Endometrium (tissue), 2 donors: ENCODE measurements around the gene ITGB6.

ENCODE experiments used
- FAIRE-seq: peaks from 2 replicates; lab custom pipeline; 2012; peaks lifted over from hg19 to GRCh38; lab: Jason Lieb, UNC
- donor health status: control.
- donor health status: control.

The ITGB6 gene

DNA sequence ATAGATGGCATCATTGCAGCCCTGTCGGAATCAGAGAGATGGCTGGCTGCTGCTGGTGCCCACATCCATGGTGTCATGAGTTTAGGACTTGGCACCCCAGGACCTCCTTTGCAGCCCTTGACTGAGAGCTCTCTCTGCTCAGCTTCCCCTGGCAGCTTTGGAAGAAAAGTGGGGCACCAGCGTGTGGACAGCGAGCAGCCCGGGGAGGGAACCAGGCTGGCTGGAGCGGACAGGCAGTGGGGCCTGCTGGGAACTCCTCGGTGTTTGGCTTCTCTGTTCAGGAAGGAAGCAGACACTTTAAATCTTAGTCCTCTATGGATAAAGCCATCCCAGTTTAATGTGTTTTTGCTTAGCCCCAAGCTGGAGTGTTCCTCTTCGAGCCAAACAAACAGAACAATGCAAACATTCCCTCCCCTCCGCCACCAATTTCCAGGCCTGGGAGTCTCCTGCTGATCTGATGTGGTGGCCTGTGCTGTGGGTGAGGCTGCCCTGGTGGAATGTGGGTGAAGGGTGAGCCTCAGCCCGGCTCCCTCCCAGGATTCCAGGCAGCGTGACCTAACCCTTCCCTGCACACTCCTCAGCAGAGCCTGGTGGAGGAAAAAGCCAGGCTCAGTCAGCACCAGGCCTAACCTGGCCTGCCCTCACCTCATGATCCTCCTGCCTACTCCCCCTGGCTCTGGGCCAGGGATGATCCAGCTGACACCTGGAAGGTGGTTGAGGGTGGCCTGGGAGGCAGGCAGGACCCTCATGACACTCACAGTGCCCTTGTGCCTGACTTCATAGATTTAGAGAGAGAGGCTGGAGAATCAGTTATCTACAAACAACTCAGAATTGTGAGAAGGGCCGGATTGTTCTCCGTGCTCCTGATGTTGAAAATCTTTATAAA is 21.6 kb upstream of the ITGB6 start:
- FAIRE-seq: peak; percentile 48

DNA sequence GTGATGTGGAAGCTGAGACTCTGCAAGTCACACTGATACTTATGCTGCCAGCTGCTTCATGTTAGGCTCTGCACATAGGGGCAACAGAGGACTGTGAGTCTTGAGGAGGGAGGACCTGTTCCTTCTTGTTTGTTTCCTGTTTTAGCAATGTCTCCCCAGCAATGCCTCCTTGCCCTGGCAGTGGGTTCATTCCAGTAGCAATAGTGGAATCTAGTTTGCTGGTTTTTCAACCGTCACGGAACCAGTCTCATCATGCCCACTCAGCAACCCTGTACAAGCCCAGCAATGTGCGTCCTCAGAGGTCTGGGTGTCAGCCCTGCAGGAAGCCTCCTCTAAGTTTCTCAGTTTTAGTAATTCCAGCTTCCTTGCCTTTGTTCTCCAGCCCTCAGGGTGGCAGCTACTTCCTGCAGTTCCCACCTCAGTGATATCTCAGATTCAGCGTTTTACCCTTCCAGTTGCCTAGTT is 20.5 kb upstream of the ITGB6 start:
- no peak for FAIRE-seq

DNA sequence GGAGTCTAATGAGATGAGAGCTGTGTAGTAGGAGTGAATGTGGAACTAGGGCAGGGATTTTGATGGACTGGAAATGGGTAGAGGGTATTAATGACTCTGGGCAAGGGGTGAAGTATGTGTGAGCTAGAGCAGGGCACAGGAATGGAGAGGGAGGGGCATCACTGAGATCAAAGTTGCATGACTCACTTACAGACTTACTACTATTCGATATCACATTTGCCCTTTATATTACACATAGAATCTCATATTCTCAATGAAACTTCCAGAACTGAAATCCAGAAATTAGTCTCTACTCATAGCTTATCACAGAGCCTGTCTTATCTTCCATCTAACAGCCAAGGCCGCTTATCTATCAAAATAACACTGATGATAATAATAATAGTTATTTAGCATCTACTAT is 20.0 kb upstream of the ITGB6 start:
- no peak for FAIRE-seq

DNA sequence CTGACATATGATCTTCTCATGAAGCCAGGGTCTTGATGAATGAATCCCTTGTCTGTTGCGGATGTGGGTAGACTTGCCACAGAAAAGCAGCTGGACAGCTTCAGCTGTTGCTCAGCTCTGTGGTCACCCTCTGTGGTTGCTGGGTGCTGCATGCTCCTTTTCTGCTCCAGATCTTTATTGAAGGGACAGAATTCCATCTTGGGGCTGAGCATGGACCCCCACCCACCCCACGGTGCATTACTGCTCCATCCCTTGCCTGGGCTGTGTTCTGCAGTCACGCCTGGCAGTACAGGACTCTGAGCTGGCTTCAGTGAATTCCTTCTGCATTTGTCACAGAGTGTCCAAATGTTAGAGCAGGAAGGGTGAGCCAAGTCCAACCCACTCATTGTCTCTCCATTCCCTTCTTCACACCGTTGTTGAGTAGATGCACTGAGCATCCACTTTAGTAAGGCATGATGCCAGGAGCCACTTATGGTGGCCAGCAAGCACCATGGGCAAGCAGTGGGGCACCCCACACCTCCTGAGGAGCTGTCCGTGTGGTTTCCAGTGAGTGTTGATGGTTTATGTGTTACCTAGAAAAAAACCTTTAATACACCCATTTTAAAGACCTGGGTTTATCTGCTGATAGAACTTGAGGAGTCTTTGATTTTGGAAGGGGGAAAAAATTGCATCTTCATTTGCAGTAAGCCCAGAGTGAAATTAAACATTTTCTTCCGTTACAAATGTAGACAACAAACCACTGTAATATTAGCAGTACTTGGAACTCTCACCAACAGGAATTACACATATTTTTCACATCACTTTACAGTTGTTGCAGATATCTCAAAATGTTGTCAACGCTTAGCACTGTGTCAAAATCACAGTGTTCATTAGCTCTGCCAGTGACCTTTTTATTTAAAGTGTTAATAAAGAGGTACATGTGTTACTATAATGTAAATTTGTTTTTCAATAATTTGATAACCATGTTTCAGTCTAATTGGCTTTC is 14.7 kb upstream of the ITGB6 start:
- no peak for FAIRE-seq

GRCh38 chr2:160213511-160213910 is 13.4 kb upstream of the ITGB6 start:
- FAIRE-seq: no peak

DNA sequence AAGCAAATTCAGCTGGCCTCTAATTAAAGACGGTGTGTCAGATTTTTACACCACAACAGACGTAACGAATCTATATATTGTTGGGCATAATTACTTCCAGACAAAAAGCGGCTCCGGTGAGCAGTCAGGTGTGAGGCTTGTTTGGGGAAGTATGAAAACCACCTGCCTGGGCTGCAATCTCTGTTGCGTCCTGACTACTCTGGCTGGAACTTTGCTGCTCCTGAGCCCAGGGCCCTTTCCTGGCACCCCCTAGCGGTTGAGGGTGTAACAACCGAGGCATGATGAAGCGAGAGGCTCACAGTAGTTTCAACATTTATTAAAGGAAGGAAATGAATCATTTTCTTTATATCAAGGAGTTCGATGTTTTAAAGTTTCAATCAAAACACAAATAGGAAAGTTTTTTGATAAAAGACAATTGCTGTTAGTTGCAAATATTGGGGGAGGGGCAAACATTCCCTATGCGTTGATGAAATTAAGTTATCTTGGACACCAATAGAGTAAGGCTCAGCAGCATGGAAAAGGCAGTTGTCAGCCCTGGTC is 10.6 kb upstream of the ITGB6 start:
- FAIRE-seq: no peak

GRCh38 chr2:160209516-160209856 is 9.4 kb upstream of the ITGB6 start:
- no peak for FAIRE-seq

DNA sequence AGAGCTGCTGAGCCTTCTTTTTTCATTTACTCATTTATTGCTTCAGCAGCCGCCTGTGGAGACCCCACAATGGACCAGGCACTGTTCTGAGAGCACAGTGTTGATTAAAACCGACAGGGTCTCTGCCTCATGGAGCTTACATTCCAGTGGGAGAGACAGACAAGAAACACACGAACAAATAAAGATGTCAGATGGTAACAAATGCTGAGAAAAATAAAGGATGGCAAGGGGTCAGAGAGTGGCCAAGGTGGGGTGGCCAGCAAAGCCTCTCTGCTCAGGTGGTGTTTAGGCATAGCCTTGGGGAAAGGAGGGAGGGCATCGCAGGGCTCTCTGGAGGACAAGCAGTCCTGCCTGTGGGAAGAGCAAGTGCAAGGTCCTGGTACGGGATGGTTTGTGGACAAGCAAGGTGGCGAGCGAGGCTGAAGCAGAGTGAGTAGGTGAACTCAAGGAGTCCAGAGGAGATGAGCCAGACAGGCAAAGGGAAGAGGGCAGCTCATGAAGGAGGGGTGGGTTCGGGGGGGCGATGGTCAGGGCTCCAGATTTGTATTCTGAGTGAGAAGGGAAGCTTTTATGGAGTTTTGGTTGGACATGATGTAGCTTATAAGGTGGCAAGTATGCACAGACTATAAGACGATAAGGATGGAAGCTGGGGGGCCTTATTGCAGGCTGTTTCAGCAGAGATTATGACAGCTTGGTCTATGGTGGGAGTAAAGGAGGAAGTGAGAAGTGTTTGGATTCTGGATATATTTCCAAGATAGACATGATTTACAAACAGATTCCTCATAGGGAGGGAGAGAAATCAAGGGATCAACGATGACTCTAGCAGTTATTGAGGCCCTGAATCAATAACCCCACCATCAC is 8.8 kb upstream of the ITGB6 start:
- FAIRE-seq: no peak

DNA sequence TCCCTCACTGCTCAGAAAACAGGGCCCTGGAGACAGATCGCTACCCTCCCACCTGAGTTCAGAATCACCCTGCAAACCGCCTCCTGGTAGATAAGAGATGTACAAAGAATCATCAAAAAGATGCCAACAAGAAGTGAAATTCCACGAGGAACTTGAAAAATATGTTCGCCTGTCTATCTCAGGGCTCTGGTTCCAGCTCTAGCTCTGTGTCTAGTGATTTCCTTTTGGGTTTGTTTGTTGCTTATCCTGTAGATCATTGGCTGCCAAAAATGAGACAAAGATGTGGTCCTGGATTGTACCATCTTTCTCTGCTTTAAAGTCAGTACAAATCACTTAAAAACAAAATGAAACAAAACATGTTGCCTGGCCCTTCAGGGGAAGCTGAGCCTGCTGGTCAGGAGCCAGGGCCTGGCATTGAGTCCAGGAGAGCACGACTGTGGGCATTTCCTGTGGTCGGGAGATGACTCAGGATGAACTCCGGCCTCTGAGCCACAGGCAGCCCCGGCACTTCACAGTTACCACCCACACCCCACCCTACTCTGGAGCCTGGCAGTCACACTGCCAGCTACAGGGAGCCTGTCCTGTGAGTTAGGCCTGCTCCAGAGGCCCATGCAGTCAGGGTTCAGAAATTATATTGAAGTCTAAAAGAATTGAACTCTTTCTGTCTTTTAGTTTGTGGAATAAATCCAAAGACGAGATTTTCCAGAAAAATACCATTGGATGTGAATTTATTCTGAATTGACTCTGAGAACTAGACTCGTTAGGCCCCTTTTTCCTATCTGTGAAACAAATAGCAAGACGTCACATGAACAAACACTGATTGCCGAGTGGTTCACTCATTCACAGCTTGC is 8.0 kb upstream of the ITGB6 start:
- FAIRE-seq: no peak

- no peak for FAIRE-seq
Measured at GRCh38 chr2:160207271-160207670, 7.2 kb upstream of the ITGB6 start.

DNA sequence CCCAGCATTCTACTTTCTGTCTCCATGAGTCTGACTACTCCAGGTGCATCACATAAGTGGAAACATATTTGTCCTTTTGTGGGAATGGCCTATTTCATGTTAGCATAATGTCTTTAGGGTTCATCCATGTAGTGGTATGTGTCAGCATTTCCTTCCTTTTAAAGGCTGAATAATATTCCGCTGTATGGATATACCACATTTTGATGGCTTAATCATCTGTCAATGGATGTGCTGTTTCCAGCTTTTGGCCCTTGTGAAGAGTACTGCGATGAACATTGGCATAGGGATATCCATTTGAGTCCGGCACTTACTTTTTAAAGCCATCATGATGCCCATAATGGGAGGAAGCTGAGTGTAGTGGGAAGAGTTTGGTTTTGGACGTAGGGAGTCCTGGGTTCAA is 6.4 kb upstream of the ITGB6 start:
- no peak for FAIRE-seq

- no peak for FAIRE-seq
Measured at GRCh38 chr2:160205505-160205904, 5.4 kb upstream of the ITGB6 start.

DNA sequence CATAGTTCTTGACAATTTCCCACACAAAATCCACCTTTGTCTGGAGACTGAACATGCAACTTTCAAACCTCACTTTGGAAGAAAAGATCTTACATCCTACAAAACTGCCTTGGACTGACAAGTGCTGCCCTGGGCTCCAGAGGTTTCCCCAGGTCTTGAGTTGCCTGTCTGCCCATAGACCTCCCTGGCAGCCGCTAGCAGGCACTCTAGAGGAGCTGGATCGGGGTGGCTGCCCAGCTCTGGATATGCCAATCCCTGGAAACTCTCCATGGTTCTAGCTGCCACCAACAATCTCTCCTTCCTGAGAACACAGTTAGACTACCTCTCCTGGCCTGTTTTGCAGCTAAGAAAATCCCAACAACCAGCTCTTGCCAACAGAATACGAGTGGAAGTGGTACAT is 3.4 kb upstream of the ITGB6 start:
- no peak for FAIRE-seq

DNA sequence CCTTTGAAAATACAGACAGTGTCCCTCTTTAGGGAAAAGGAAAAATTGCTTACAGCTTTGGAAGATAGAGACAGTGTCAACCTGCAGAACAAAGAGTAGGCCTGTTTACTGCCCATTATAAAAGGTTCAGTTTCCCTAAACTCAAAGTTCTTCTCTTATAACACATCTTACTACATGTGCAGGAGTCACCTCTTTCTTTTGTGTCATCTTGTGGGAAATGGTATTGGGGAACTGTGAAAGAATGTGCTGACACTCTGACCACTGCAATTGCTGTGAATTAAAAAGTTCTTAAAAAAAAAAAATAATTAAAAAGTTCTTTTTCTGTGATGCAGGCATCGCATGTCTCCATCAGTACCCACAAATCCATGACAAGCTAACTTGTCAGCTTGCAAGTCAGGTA is 2.9 kb upstream of the ITGB6 start:
- no peak for FAIRE-seq

DNA sequence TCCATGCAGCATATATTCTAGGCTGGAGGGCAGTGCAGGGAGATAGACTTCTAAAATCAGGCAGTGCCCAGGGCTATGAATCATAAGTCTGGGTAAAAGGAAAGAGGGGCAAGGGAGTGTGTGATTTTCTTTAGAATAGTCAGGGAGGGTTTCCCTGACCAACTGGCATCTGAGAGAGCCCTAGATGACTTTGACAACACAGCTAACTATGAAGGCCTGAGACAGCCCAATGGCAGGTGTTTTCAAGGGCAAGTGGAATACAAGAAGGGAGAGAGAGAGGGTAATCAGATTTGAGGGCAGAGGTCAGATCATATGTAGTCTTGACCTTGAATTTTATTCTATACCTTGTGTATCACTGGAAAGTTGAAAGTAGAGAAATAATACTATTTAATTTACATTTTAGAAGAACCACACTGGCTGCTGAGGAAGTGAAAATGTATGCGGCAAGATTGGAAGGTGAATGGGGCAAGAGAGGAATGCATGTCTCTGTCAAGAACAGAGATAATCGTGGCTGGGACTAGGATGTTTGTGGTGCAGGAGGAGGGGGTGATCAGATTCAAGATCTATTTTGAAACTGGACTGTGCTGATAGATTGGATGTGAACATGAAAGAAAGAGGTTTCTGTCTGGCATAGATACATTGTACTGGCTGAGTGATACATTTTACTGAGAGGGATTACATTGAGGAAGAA is 1.9 kb upstream of the ITGB6 start:
- FAIRE-seq: no peak

GRCh38 chr2:160200921-160201320 is 849 bp upstream of the ITGB6 start:
- no peak for FAIRE-seq

- FAIRE-seq: no peak
Measured at GRCh38 chr2:160199053-160199452, 1.0 kb downstream of the ITGB6 start.

- FAIRE-seq: no peak
Measured at GRCh38 chr2:160197587-160197986, 2.5 kb downstream of the ITGB6 start.

DNA sequence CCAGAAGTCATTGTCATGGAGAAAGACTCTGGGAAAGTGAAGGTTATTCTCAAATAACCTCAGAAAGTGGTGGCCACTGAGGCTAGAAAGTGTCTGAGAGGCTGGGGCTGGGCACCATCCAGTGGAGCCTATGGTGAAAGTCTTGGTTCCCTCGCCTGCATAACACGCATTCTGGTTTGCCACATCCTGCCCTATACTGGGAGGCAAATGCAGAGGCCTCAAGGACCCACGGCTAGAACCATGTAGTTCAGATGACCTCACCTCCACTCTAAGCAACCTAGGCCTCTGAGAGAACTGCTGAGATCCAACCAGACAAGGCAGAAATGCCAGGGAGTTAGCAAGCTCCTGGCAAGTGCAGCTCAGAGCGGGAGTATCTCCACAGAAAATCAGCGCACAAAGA is 5.1 kb downstream of the ITGB6 start:
- FAIRE-seq: no peak

DNA sequence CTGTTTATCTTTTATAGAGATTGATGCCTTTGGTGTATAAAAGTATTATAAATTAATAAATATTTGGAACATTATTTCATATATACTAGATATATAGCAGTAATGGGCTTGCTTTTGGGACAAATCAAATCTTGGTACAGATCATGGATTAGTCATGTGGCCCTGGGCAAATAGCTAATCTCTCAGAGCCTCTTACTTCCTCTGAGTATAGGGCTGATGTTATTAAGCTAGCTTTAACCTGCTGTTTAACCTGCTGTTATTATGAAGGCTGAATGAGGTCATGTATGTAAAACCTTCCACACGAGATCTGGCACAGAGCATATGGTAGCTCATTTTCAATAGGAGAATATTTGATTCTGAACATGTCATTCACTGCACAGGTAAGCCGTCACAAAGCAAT is 5.7 kb downstream of the ITGB6 start:
- FAIRE-seq: no peak
